OCI-LY7 (cell line): ENCODE data around the gene RACGAP1.

Experiments
- EZH2phosphoT487 ChIP-seq: fragments of 200-600 bp; sonication (generic); IDR thresholded peaks from 2 replicates; pipeline ENCODE4 v1.6.1; 2018; ENCODE audit warnings: low read depth, borderline replicate concordance, mild to moderate bottlenecking, mixed run types, antibody characterized with exemption, low read length, moderate library complexity, mixed read lengths
- TF ChIP-seq, protein P1 (sequence below): fragments of 200-600 bp; sonication (generic); conservative IDR thresholded peaks from 2 replicates; pipeline ENCODE4 v1.5.1; 2014; ENCODE audit warnings: mild to moderate bottlenecking, antibody characterized with exemption, low read length, moderate library complexity, mixed read lengths

DNA sequence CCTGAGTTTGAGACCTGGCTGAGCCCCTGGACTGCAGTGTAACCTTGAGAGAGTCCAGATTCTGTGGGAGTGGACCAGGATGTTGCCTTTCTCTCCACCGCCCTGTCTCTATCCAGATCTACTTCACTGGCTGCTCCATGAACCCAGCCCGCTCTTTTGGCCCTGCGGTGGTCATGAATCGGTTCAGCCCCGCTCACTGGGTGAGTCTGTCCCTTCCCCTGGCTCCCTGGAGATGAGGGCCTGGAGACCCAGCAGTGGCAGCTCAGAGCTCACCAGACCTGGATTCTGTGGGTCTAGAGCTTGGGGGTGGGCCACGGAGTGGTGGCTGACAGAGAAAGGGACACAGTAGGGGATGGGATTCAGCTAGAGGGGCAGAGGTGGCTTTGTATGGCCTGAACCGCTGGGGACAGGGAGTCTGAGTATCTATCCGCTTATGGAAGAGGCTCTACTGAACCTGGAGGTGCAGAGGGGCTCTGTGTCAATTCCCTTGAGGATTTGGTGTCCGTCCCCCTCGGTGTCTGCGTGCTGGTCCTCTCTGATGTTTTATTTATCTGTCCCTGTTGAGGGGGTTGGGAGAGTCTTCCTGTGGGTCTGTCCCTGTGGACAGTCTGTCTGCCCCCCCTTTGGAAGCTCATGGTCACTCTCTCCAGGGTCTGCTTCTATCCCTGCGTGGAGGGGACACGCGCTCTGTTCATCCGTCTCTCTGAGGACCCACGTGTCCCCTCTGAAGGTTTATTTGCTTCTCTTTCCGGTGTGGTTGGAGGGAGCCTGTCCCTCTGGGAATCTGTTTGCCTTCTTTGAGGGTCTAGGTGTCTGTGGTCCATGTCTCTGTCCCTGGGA, 61.1 kb downstream of the RACGAP1 start:
- TF ChIP-seq, protein P1, sequence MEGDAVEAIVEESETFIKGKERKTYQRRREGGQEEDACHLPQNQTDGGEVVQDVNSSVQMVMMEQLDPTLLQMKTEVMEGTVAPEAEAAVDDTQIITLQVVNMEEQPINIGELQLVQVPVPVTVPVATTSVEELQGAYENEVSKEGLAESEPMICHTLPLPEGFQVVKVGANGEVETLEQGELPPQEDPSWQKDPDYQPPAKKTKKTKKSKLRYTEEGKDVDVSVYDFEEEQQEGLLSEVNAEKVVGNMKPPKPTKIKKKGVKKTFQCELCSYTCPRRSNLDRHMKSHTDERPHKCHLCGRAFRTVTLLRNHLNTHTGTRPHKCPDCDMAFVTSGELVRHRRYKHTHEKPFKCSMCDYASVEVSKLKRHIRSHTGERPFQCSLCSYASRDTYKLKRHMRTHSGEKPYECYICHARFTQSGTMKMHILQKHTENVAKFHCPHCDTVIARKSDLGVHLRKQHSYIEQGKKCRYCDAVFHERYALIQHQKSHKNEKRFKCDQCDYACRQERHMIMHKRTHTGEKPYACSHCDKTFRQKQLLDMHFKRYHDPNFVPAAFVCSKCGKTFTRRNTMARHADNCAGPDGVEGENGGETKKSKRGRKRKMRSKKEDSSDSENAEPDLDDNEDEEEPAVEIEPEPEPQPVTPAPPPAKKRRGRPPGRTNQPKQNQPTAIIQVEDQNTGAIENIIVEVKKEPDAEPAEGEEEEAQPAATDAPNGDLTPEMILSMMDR = no peak
- TF ChIP-seq EZH2phosphoT487 = no peak
